GM20000 (cell line): ENCODE data around the gene GPR149.

Experiments used
- DNase-seq: peaks from one replicate; pipeline ENCODE4 v3.0.0; 2012; ENCODE audit warnings: low spot score
- CTCF ChIP-seq: IDR thresholded peaks from 2 replicates; pipeline ENCODE4 v1.5.1; 2012; ENCODE audit warnings: mild to moderate bottlenecking, control low read depth; ENCODE audit errors: extremely low read depth, missing control alignments

GPR149 gene

GRCh38 chr3:154428286-154429206, 1.4 kb downstream of the GPR149 start:
- no peak for TF ChIP-seq CTCF
- no peak for DNase-seq

GRCh38 chr3:154427685-154428285, 2.2 kb downstream of the GPR149 start:
- DNase-seq: no peak
- no peak for TF ChIP-seq CTCF

- no peak for TF ChIP-seq CTCF
- no peak for DNase-seq
These were observed 7.3 kb downstream of the GPR149 start for GRCh38 chr3:154422694-154423093.

GRCh38 chr3:154421083-154421482, 8.9 kb downstream of the GPR149 start:
- TF ChIP-seq CTCF: no peak
- no peak for DNase-seq

- no peak for TF ChIP-seq CTCF
- peak; percentile 32 for DNase-seq
These were observed 31.7 kb downstream of the GPR149 start for GRCh38 chr3:154398084-154398967.

- no peak for DNase-seq
- TF ChIP-seq CTCF: no peak
These were observed 40.1 kb downstream of the GPR149 start for GRCh38 chr3:154389861-154390260.
